Measurements from ENCODE around the gene LSM10.

LSM10 gene

GRCh38 chr1:36383240-36383639, 14.5 kb downstream of the LSM10 start:
- no peak for TF ChIP-seq TAF1 (IDR thresholded peaks at IDR 0.05; ENCODE audit: borderline replicate concordance, insufficient read depth, low read length)
- no peak for TF ChIP-seq POLR2AphosphoS5 (IDR thresholded peaks at IDR 0.05; ENCODE audit: low read depth, low read length)
- TF ChIP-seq REST (IDR thresholded peaks at IDR 0.05; ENCODE audit: insufficient read depth in 1 of 2, low read depth in 2 of 2, low read length in 2 of 2), result no peak
- TF ChIP-seq SIN3A (IDR thresholded peaks at IDR 0.05; ENCODE audit: borderline replicate concordance, insufficient read depth, low read length), result no peak
- no peak for TF ChIP-seq FOXP2 (optimal IDR thresholded peaks at IDR 0.05; ENCODE audit: borderline replicate concordance, extremely low read depth, extremely low read length, insufficient read depth)

GRCh38 chr1:36382669-36383068, 15.0 kb downstream of the LSM10 start:
- TF ChIP-seq SIN3A (IDR thresholded peaks at IDR 0.05; ENCODE audit: borderline replicate concordance, insufficient read depth, low read length) (no peak), FOXP2 (optimal IDR thresholded peaks at IDR 0.05; ENCODE audit: borderline replicate concordance, extremely low read depth, extremely low read length, insufficient read depth) (no peak), TAF1 (IDR thresholded peaks at IDR 0.05; ENCODE audit: borderline replicate concordance, insufficient read depth, low read length) (no peak), POLR2AphosphoS5 (IDR thresholded peaks at IDR 0.05; ENCODE audit: low read depth, low read length) (no peak), REST (IDR thresholded peaks at IDR 0.05; ENCODE audit: insufficient read depth in 1 of 2, low read depth in 2 of 2, low read length in 2 of 2) (no peak)

- no peak for TF ChIP-seq REST (IDR thresholded peaks at IDR 0.05; ENCODE audit: insufficient read depth in 1 of 2, low read depth in 2 of 2, low read length in 2 of 2)
- no peak for TF ChIP-seq FOXP2 (optimal IDR thresholded peaks at IDR 0.05; ENCODE audit: borderline replicate concordance, extremely low read depth, extremely low read length, insufficient read depth)
- TF ChIP-seq POLR2AphosphoS5 (IDR thresholded peaks at IDR 0.05; ENCODE audit: low read depth, low read length), result no peak
- no peak for TF ChIP-seq TAF1 (IDR thresholded peaks at IDR 0.05; ENCODE audit: borderline replicate concordance, insufficient read depth, low read length)
These were observed 15.5 kb downstream of the LSM10 start for GRCh38 chr1:36382231-36382630.

GRCh38 chr1:36381405-36381804, 16.3 kb downstream of the LSM10 start:
- no peak for TF ChIP-seq REST (IDR thresholded peaks at IDR 0.05; ENCODE audit: insufficient read depth in 1 of 2, low read depth in 2 of 2, low read length in 2 of 2)
- no peak for TF ChIP-seq POLR2AphosphoS5 (IDR thresholded peaks at IDR 0.05; ENCODE audit: low read depth, low read length)
- TF ChIP-seq FOXP2 (optimal IDR thresholded peaks at IDR 0.05; ENCODE audit: borderline replicate concordance, extremely low read depth, extremely low read length, insufficient read depth), result no peak
- TF ChIP-seq TAF1 (IDR thresholded peaks at IDR 0.05; ENCODE audit: borderline replicate concordance, insufficient read depth, low read length), result no peak
- TF ChIP-seq SIN3A (IDR thresholded peaks at IDR 0.05; ENCODE audit: borderline replicate concordance, insufficient read depth, low read length), result no peak

- TF ChIP-seq SIN3A (IDR thresholded peaks at IDR 0.05; ENCODE audit: borderline replicate concordance, insufficient read depth, low read length) (no peak), FOXP2 (optimal IDR thresholded peaks at IDR 0.05; ENCODE audit: borderline replicate concordance, extremely low read depth, extremely low read length, insufficient read depth) (no peak), REST (IDR thresholded peaks at IDR 0.05; ENCODE audit: insufficient read depth in 1 of 2, low read depth in 2 of 2, low read length in 2 of 2) (no peak)
These were observed 16.9 kb downstream of the LSM10 start for GRCh38 chr1:36380782-36381181.

All from PFSK-1 (cell line).